MM.1S (cell line): Measurements from ENCODE around the gene RAD17.

Source experiments
- DNase-seq: peaks from one replicate; pipeline ENCODE4 v3.0.0-alpha.2; 2015
- H2AFZ ChIP-seq: fragments of 300-600 bp; sonication (generic); 2 replicates; pipeline ENCODE4 v1.6.0; 2016; ENCODE audit warnings: antibody characterized with exemption, low read length
- H3F3A ChIP-seq: fragments of 300-600 bp; sonication (generic); 2 replicates; pipeline ENCODE4 v1.6.1; 2016; ENCODE audit warnings: mild to moderate bottlenecking, antibody characterized with exemption, low read length, moderate library complexity, mixed read lengths; ENCODE audit not compliant: insufficient read depth
- H3K27ac ChIP-seq: fragments of 300-600 bp; sonication (generic); 2 replicates; pipeline ENCODE4 v1.5.1; 2016; ENCODE audit warnings: mild to moderate bottlenecking, low read length
- H3K27me3 ChIP-seq: fragments of 300-600 bp; sonication (generic); replicated peaks from 2 replicates; pipeline ENCODE4 v1.6.0; 2016; ENCODE audit warnings: low read length; ENCODE audit not compliant: insufficient read depth
- H3K36me3 ChIP-seq: fragments of 300-600 bp; sonication (generic); replicated peaks from 2 replicates; pipeline ENCODE4 v1.6.1; 2016; ENCODE audit warnings: mild to moderate bottlenecking, low read length, mixed read lengths; ENCODE audit not compliant: insufficient read depth
- H3K4me1 ChIP-seq: fragments of 300-600 bp; sonication (generic); 2 replicates; pipeline ENCODE4 v1.6.1; 2016; ENCODE audit warnings: low read length, mixed read lengths
- H3K4me2 ChIP-seq: fragments of 300-600 bp; sonication (generic); 2 replicates; pipeline ENCODE4 v1.6.0; 2016; ENCODE audit warnings: low read depth, low read length
- H3K4me3 ChIP-seq: fragments of 300-600 bp; sonication (generic); 2 replicates; pipeline ENCODE4 v1.5.1; 2016; ENCODE audit warnings: low read length, mixed read lengths
- H3K79me2 ChIP-seq: fragments of 300-600 bp; sonication (generic); 2 replicates; pipeline ENCODE4 v1.6.1; 2016; ENCODE audit warnings: mixed run types, low read length, mixed read lengths
- H3K9ac ChIP-seq: fragments of 300-600 bp; sonication (generic); 2 replicates; pipeline ENCODE4 v1.6.1; 2016; ENCODE audit warnings: low read length, mixed read lengths
- H3K9me2 ChIP-seq: fragments of 300-600 bp; sonication (generic); replicated peaks from 2 replicates; pipeline ENCODE4 v1.6.1; 2016; ENCODE audit warnings: mild to moderate bottlenecking, low read length, mixed read lengths; ENCODE audit not compliant: insufficient read depth
- H3K9me3 ChIP-seq: fragments of 300-600 bp; sonication (generic); replicated peaks from 2 replicates; pipeline ENCODE4 v1.6.1; 2016; ENCODE audit warnings: mild to moderate bottlenecking, low read length, mixed read lengths; ENCODE audit not compliant: insufficient read depth
- H4K20me1 ChIP-seq: fragments of 300-600 bp; sonication (generic); 2 replicates; pipeline ENCODE4 v1.6.1; 2016; ENCODE audit warnings: mild to moderate bottlenecking, low read length, moderate library complexity, mixed read lengths; ENCODE audit not compliant: insufficient read depth
- EZH2 ChIP-seq: fragments of 300-600 bp; sonication (generic); optimal IDR thresholded peaks from 2 replicates; pipeline ENCODE3; 2017; ENCODE audit warnings: low read depth, mild to moderate bottlenecking, antibody characterized with exemption, low read length, mixed read lengths
- EZH2phosphoT487 ChIP-seq: fragments of 300-600 bp; sonication (generic); IDR thresholded peaks from 2 replicates; pipeline ENCODE4 v1.6.1; 2018; ENCODE audit warnings: antibody characterized with exemption, low read length
- TF ChIP-seq, protein P1 (sequence below): fragments of 300-600 bp; sonication (generic); IDR thresholded peaks from 2 replicates; pipeline ENCODE4 v1.5.1; 2016; ENCODE audit warnings: antibody characterized with exemption, low read length, mixed read lengths

Gene RAD17

DNA sequence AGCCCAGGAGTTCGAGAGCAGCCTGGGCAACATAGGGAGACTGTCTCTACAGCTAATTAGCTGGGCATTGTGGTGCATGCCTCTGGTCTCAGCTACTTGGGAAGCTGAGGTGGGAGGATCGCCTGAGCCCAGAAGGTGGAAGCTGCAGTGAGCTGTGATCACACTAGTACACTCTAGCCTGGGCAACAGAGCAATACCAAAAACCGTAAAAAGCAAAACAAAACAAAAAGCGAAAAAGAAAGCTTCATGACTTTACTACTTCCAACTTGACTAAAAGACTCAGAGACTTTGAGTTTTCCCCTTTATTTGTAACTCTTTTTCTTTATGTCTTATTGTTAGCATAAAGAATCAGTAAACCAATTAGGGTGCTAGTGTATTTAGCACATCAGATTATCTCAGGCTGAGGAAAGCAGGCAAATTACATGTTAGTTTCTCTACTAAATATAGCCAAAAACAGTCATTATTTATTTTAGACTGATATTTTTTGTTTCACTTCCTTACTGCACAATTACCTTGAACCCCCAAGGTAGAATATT lies 5.4 kb downstream of the RAD17 start:
- peak overlapping the region; percentile 73 for H3K4me2 ChIP-seq
- peak overlapping the region; percentile 57 for H3K9ac ChIP-seq
- H3K4me1 ChIP-seq: peaks cover 24% of the 10 kb centered on the region
- H3K36me3 ChIP-seq: peaks cover 3% of the 10 kb centered on the region; the same call in 1 of the 2 replicates
- H3K9me2 ChIP-seq: no peaks in the 10 kb centered on the region
- peak; percentile 66 for DNase-seq
- no peaks in the 10 kb centered on the region for H3K27me3 ChIP-seq
- no peak for TF ChIP-seq EZH2phosphoT487
- TF ChIP-seq, protein P1, sequence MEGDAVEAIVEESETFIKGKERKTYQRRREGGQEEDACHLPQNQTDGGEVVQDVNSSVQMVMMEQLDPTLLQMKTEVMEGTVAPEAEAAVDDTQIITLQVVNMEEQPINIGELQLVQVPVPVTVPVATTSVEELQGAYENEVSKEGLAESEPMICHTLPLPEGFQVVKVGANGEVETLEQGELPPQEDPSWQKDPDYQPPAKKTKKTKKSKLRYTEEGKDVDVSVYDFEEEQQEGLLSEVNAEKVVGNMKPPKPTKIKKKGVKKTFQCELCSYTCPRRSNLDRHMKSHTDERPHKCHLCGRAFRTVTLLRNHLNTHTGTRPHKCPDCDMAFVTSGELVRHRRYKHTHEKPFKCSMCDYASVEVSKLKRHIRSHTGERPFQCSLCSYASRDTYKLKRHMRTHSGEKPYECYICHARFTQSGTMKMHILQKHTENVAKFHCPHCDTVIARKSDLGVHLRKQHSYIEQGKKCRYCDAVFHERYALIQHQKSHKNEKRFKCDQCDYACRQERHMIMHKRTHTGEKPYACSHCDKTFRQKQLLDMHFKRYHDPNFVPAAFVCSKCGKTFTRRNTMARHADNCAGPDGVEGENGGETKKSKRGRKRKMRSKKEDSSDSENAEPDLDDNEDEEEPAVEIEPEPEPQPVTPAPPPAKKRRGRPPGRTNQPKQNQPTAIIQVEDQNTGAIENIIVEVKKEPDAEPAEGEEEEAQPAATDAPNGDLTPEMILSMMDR: no peak
- no peak for TF ChIP-seq EZH2
- H3K9me3 ChIP-seq: no peaks in the 10 kb centered on the region
- peak overlapping the region; percentile 45 for H3K4me3 ChIP-seq
- H3K27ac ChIP-seq: peak overlapping the region; percentile 85
- H3F3A ChIP-seq: peaks cover 16% of the 10 kb centered on the region
- H4K20me1 ChIP-seq: no peaks in the 10 kb centered on the region
- peaks cover 50% of the 10 kb centered on the region for H3K79me2 ChIP-seq
- peak overlapping the region; percentile 15 for H2AFZ ChIP-seq

DNA sequence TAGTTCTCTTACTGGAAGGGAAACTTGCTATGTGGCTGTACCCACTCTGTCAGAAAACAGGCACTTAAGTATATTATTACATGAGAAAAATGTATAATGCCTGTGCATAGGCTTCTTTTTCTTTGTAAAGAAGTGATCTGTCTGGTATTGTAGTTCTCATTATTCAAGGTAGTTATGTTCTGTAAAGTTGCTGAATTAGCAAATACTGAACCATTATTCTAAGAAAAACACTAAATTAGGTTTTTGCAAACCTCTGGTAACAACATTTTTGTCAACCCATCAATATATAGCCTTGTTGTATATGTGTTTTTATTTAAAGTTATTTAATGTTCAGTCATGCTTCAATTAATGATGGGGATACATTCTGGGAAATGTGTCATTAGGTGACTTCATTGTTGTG lies 8.8 kb downstream of the RAD17 start:
- TF ChIP-seq EZH2 (no peak), EZH2phosphoT487 (no peak)
- TF ChIP-seq, protein P1: no peak
- Histone ChIP-seq H3K4me2 (no peak overlapping the region), H3K4me3 (no peak overlapping the region), H3F3A (peaks cover 15% of the 10 kb centered on the region), H4K20me1 (no peaks in the 10 kb centered on the region), H3K9me3 (no peaks in the 10 kb centered on the region), H3K27me3 (no peaks in the 10 kb centered on the region), H3K27ac (no peak overlapping the region), H3K9me2 (no peaks in the 10 kb centered on the region), H2AFZ (no peak overlapping the region), H3K4me1 (peaks cover 19% of the 10 kb centered on the region), H3K36me3 (peaks cover 3% of the 10 kb centered on the region; the same call in 1 of the 2 replicates), H3K79me2 (peaks cover 18% of the 10 kb centered on the region), H3K9ac (no peak overlapping the region)
- DNase-seq: no peak

DNA sequence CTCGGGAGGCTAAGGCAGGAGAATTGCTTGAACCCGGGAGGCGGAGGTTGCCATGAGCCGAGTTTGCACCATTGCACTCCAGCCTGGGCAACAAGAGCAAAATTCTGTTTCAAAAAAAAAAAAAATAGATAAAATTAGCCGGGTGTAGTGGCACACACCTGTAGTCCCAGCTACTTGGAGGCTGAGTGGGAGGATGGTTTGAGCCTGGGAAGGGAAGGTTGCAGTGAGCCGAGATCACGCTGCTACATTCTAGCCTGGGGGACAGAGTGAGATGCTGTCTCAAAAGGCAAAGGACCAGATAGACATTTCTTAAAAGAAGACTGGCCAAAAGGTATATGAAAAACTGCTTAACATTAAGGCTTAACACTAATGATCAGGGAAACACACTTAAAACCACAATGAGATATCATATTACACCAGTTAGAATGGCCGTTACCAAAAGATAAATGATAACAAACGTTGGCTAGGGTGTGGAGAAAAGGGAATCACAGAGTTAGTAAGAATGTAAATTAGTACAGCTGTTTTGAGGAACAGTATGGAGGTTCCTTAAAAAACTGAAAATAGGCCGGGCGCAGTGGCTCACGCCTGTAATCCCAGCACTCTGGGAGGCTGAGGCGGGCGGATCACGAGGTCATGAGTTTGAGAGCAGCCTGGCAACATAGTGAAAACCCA lies 35.2 kb downstream of the RAD17 start:
- no peak overlapping the region for H3K27ac ChIP-seq

More for the DNA sequence above, 35.2 kb downstream of the RAD17 start:
- Histone ChIP-seq H3K27me3 (no peaks in the 10 kb centered on the region), H3K4me3 (no peak overlapping the region), H3K4me1 (no peaks in the 10 kb centered on the region), H3K9me3 (no peaks in the 10 kb centered on the region), H2AFZ (no peak overlapping the region), H3K36me3 (no peaks in the 10 kb centered on the region), H3K4me2 (no peak overlapping the region), H3K9ac (no peak overlapping the region), H4K20me1 (no peaks in the 10 kb centered on the region), H3K9me2 (no peaks in the 10 kb centered on the region), H3K79me2 (no peaks in the 10 kb centered on the region), H3F3A (no peaks in the 10 kb centered on the region)
- TF ChIP-seq, protein P1: no peak
- TF ChIP-seq EZH2phosphoT487 (no peak), EZH2 (no peak)
- DNase-seq: no peak
